Measurements from ENCODE around the gene ATP2A1.

GRCh38 chr16:28915181-28915580 is 36.9 kb downstream of the ATP2A1 start:
- TF ChIP-seq EZH2phosphoT487 (IDR thresholded peaks at IDR 0.05; ENCODE audit: insufficient read depth, low read depth) (no peak), EZH2 (IDR thresholded peaks at IDR 0.05; ENCODE audit: insufficient read depth, poor library complexity, severe bottlenecking) (no peak)

Data from GM23248 (cell line).